GM13977 (cell line): ENCODE results near the gene GRIA4.

ENCODE experiments used
- DNase-seq: peaks from one replicate; pipeline ENCODE4 v3.0.0; 2012; ENCODE audit warnings: low spot score
- in situ Hi-C: fragments of 300-500 bp; cut with MboI; formaldehyde crosslinking; loops from one replicate; pipeline ENCODE4 v1.12.0; 2022; ENCODE audit warnings: low sequenced_read_pairs, low pct_unique_long_range_greater_than_20kb, mixed read lengths, inconsistent platforms; ENCODE audit not compliant: unreplicated experiment
- TF ChIP-seq, protein P1 (sequence below): IDR thresholded peaks from 2 replicates; pipeline ENCODE4 v1.5.1; 2012; ENCODE audit warnings: mild to moderate bottlenecking, control low read depth; ENCODE audit not compliant: insufficient read depth; ENCODE audit errors: extremely low read depth, missing control alignments

Gene GRIA4

GRCh38 chr11:106015066-106015465 is 405.2 kb downstream of the GRIA4 start:
- TF ChIP-seq, protein P1, sequence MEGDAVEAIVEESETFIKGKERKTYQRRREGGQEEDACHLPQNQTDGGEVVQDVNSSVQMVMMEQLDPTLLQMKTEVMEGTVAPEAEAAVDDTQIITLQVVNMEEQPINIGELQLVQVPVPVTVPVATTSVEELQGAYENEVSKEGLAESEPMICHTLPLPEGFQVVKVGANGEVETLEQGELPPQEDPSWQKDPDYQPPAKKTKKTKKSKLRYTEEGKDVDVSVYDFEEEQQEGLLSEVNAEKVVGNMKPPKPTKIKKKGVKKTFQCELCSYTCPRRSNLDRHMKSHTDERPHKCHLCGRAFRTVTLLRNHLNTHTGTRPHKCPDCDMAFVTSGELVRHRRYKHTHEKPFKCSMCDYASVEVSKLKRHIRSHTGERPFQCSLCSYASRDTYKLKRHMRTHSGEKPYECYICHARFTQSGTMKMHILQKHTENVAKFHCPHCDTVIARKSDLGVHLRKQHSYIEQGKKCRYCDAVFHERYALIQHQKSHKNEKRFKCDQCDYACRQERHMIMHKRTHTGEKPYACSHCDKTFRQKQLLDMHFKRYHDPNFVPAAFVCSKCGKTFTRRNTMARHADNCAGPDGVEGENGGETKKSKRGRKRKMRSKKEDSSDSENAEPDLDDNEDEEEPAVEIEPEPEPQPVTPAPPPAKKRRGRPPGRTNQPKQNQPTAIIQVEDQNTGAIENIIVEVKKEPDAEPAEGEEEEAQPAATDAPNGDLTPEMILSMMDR = no peak
- in situ Hi-C loops = no loop called here
- DNase-seq = no peak

DNA sequence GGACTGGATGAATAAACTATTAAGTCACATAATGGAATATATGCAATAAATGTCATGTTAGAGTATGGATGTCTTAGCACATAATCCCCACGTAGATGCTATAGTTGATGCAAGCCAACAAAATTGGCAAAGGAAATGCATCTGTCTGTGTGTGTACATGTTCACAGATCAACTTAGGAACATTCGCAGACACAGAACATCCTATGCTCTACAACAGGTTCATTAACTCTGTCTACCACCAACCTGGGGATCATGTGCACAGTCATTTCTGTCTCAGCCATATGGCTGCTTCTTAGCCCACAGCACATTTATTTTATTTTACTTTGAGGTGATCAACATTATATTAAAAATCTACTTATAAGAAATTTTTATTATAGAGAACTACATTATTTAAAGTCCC is 407.2 kb downstream of the GRIA4 start:
- DNase-seq = no peak
- TF ChIP-seq, protein P1 = no peak
- in situ Hi-C loops = no loop called here

DNA sequence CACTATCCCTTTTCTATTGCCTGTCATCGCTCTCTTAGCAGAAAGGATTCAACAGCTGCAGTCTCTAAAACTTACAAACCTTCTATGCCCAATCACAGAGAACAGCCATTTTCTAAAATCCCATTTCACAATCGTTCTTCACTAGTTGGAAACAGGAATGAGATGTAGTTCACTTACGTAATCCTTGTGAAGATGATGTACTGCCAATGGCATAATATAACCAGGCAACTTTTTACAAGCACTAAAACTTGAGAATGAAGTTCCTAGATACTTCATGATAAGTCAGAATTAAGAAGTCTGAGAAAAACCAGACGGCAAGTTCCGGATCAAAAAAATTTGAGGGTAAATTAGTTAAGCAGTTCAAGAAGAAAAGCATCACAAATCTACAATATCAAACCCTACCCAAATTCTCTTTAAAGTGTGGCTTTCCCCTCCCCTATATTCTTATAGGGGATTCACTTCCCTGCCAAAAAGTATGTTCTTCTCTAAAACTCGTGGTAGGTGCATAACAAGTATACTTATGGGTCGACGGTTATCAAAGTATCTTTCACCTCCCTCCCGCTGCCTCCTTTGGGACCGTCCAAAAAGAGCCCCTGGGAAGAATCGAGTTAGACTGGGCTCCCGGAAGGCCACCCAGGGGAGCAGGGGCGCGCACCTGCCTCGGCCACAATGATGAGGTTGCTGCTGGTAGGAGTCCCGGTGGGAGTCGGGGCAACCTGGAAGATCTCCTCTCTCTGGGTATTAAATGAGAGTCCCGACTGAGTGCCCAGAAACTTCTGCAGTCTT is 411.5 kb downstream of the GRIA4 start:
- in situ Hi-C loops = no loop called here
- TF ChIP-seq, protein P1 = no peak
- no peak for DNase-seq

GRCh38 chr11:106021967-106022794 is 412.3 kb downstream of the GRIA4 start, which contains the start of gene MSANTD4:
Gene MSANTD4 (minus strand): TSS chr11:106022240. CDS start chr11:106010917, 11,323 bp downstream.
- in situ Hi-C loops = no loop called here
- TF ChIP-seq, protein P1 = no peak
- DNase-seq = peak; percentile 90

GRCh38 chr11:106022795-106023275 is 413.0 kb downstream of the GRIA4 start:
- no peak for DNase-seq
- in situ Hi-C loops = no loop called here
- TF ChIP-seq, protein P1 = no peak

- DNase-seq = no peak
- in situ Hi-C loops = no loop called here
- TF ChIP-seq, protein P1 = no peak
Measured at GRCh38 chr11:106030609-106031008, 420.7 kb downstream of the GRIA4 start.
